Stimulated activated CD8-positive, alpha-beta memory T cell treated with anti-CD3 and anti-CD28 coated beads, Interleukin-12 subunit alpha, Interleukin-12 subunit beta, amount 100 ng/mL, for 4 hours (primary cell): ENCODE measurements around the gene SYMPK.
"Not testable (repeated sequence)": the region's sequence is repeated elsewhere in the genome, so short reads cannot be mapped to it uniquely, and the experiment has no call there.

Experiments used
- DNase-seq: peaks from one replicate; pipeline ENCODE4 v3.0.0-alpha.2; 2020; ENCODE audit warnings: low read depth

SYMPK gene

GRCh38 chr19:45862564-45863334, at the start of gene SYMPK:
SYMPK (minus strand) TSS chr19:45863147; CDS start chr19:45854495, 8,652 bp downstream.
- peak; percentile 96 for DNase-seq

- DNase-seq: no peak
These were observed 48.3 kb upstream of the SYMPK start for GRCh38 chr19:45911291-45911690.

GRCh38 chr19:45908956-45909355, 46.0 kb upstream of the SYMPK start:
- no peak for DNase-seq

- DNase-seq: no peak
These were observed 43.3 kb upstream of the SYMPK start for GRCh38 chr19:45906221-45906620.

GRCh38 chr19:45905011-45905410, 42.1 kb upstream of the SYMPK start:
- DNase-seq: no peak

GRCh38 chr19:45902651-45903625, 40.0 kb upstream of the SYMPK start:
- peak; percentile 100 for DNase-seq

- DNase-seq: no peak
These were observed 39.1 kb upstream of the SYMPK start, which contains the start of gene MYPOP for GRCh38 chr19:45901912-45902650. MYPOP (minus strand) TSS chr19:45902613; CDS start chr19:45901773, 840 bp downstream.

GRCh38 chr19:45901432-45901911, 38.5 kb upstream of the SYMPK start:
- DNase-seq: no peak

- DNase-seq: no peak
These were observed 37.9 kb upstream of the SYMPK start for GRCh38 chr19:45900738-45901431.

- DNase-seq: no peak
These were observed 37.1 kb upstream of the SYMPK start for GRCh38 chr19:45899919-45900589.

GRCh38 chr19:45899253-45899652, 36.3 kb upstream of the SYMPK start:
- no peak for DNase-seq

GRCh38 chr19:45897261-45897812, 34.4 kb upstream of the SYMPK start:
- DNase-seq: no peak

GRCh38 chr19:45895983-45896599, 33.1 kb upstream of the SYMPK start:
- not testable (repeated sequence) for DNase-seq

- no peak for DNase-seq
These were observed 32.6 kb upstream of the SYMPK start for GRCh38 chr19:45895519-45895972.

- DNase-seq: no peak
These were observed 27.9 kb upstream of the SYMPK start for GRCh38 chr19:45890877-45891276.

GRCh38 chr19:45889210-45889885, 26.4 kb upstream of the SYMPK start:
- DNase-seq: no peak

- no peak for DNase-seq
These were observed 24.3 kb upstream of the SYMPK start for GRCh38 chr19:45887200-45887710.

GRCh38 chr19:45886427-45887199, 23.7 kb upstream of the SYMPK start:
- DNase-seq: peak; percentile 80
